HEK293 (cell line): ENCODE data around the gene SRSF2.

Experiments used
- ZBTB1 ChIP-seq: fragments of 450-650 bp; formaldehyde crosslinking; IDR thresholded peaks from 2 replicates; pipeline ENCODE4 v1.5.1; 2016; ENCODE audit warnings: missing biosample characterization, missing genetic modification characterization
- ZBTB21 ChIP-seq: fragments of 450-650 bp; formaldehyde crosslinking; IDR thresholded peaks from 2 replicates; pipeline ENCODE4 v1.5.1; 2017; ENCODE audit warnings: missing biosample characterization, missing genetic modification characterization
- ZNF248 ChIP-seq: fragments of 450-650 bp; formaldehyde crosslinking; IDR thresholded peaks from 2 replicates; pipeline ENCODE4 v1.5.1; 2017; ENCODE audit warnings: missing biosample characterization, missing genetic modification characterization
- ZNF555 ChIP-seq: fragments of 450-650 bp; formaldehyde crosslinking; conservative IDR thresholded peaks from 2 replicates; pipeline ENCODE4 v1.5.1; 2017; ENCODE audit warnings: missing biosample characterization, mild to moderate bottlenecking, missing genetic modification characterization, inconsistent platforms
- TF ChIP-seq, protein P1 (sequence below): fragments of 450-650 bp; formaldehyde crosslinking; IDR thresholded peaks from 2 replicates; pipeline ENCODE4 v1.5.1; 2016; ENCODE audit warnings: missing biosample characterization, missing genetic modification characterization

GRCh38 chr17:76716839-76717215 lies 20.3 kb downstream of the SRSF2 start:
- TF ChIP-seq, protein P1, sequence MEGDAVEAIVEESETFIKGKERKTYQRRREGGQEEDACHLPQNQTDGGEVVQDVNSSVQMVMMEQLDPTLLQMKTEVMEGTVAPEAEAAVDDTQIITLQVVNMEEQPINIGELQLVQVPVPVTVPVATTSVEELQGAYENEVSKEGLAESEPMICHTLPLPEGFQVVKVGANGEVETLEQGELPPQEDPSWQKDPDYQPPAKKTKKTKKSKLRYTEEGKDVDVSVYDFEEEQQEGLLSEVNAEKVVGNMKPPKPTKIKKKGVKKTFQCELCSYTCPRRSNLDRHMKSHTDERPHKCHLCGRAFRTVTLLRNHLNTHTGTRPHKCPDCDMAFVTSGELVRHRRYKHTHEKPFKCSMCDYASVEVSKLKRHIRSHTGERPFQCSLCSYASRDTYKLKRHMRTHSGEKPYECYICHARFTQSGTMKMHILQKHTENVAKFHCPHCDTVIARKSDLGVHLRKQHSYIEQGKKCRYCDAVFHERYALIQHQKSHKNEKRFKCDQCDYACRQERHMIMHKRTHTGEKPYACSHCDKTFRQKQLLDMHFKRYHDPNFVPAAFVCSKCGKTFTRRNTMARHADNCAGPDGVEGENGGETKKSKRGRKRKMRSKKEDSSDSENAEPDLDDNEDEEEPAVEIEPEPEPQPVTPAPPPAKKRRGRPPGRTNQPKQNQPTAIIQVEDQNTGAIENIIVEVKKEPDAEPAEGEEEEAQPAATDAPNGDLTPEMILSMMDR, result no peak
- TF ChIP-seq ZNF248 (no peak), ZBTB1 (tag by site-specific recombination) (no peak), ZNF555 (tag by site-specific recombination) (no peak), ZBTB21 (tag by site-specific recombination) (no peak)
